GM12873 (cell line): ENCODE results near the gene CACNA1H.

Experiments
- TF ChIP-seq, protein P1 (sequence below): IDR thresholded peaks from 2 replicates; pipeline ENCODE4 v1.5.1; 2012; ENCODE audit warnings: low read depth, mild to moderate bottlenecking, moderate library complexity, low read length, control low read depth; ENCODE audit not compliant: insufficient read depth; ENCODE audit errors: missing control alignments

The CACNA1H gene

DNA sequence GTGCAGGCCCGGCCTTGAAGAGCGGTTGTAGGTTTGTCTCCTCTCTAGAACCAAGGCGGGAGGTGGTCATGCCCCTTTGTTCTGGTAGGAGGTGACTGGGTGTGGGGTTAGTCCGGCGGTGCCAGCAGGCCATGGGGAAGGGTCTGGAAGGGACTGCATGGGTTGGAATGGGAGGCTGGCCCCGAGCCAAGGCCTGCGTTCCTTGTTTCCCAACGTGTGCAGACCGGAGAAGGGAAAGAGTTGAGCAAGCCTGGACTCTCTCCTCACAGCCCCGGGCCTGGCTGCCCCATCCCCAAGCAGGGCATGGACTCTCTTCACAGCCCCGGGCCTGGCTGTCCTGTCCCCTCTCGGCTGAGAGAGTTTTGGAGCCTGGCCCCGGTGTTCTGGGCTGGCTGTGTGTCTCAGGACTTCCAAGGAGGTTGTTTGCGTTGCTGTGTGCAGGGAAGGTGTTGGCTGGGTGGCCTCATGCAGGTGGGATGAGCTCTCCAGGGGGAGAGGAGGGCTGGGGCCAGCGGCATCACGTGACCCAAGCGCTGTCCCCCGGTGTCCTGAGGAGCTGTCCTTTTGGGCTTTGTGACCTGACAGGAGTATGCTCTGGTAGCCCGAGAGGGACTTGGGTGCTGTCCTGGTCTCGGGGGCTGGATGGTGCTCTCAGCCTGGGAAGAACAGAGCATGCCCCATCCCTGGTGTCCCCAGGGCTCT is 2.6 kb downstream of the CACNA1H start:
- TF ChIP-seq, protein P1, sequence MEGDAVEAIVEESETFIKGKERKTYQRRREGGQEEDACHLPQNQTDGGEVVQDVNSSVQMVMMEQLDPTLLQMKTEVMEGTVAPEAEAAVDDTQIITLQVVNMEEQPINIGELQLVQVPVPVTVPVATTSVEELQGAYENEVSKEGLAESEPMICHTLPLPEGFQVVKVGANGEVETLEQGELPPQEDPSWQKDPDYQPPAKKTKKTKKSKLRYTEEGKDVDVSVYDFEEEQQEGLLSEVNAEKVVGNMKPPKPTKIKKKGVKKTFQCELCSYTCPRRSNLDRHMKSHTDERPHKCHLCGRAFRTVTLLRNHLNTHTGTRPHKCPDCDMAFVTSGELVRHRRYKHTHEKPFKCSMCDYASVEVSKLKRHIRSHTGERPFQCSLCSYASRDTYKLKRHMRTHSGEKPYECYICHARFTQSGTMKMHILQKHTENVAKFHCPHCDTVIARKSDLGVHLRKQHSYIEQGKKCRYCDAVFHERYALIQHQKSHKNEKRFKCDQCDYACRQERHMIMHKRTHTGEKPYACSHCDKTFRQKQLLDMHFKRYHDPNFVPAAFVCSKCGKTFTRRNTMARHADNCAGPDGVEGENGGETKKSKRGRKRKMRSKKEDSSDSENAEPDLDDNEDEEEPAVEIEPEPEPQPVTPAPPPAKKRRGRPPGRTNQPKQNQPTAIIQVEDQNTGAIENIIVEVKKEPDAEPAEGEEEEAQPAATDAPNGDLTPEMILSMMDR, result no peak

DNA sequence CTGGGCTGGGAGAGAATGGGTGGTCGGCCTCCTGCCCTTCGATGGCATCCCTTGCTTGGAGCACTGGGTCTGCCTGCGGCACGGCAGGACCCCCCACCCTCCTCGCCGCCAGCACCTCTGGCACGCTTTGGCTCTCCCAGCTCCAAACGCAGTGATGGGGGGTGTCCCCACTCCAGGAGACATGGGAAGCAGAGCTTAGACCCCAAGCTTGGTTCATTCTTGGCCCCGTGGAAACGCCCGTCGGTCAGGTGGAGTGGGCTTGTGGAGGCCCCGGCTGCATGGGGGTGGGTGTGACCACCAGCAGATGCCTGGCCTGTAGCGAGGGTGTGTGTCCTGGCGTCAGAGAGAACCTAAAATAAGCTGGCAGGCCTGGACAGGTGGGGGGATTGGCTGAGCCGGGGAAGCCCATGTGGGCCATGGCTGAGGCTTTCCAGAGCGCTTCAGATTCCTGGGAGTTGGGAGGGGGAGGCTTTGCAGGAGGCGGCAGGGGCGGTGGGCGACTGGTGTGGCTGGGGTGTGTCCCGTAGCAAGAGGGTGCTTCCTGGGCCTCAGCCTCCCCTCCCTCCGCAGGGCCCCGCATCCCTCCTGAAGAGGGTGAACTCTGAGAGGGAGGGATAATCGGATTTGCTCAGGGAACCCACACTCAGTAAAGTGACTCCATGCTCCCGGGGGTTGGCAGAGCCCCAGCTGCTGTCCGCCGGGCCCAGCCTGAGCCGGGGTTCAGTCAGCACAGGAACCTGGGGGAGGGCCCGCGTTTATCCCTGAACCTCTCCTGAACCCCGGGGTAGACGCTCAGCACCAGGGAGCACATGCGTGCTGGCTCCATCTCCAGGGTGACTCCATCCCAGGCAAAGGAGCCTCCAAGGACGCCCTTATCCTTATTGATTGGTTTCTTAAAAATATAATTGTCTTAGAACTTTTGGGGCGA is 3.4 kb downstream of the CACNA1H start:
- TF ChIP-seq, protein P1, result no peak

DNA sequence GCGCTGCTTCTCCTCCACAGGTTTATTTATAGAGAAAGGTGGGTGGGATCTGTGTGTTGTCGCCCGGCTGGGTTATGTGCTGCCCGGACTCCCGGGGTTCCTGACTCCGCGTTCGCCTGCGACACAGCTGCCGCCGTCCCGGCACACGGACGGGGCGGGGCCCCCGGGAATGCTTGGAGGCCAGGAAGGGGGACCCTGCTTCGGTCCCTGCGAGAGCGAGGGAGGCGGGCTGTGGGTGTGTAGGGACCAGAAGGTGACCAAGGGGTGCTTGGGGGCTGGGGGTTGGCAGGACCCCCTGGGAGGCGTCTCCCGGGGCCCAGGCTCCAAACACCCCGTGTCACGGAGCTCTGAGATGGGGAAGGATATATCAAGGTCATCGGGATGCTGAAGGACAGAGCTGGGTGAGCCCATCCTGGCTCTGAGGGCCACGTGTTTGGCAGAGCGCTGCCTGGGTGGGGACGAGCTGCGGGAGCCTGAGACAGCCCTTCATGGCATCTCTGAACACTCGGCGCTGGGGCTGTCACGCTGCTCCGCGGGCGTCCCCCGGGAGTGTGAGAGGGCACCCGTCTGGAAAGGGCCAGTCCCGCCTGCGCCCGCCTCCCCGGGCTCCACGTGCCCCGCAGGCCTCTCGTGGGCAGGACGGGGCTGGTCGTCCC is 4.2 kb downstream of the CACNA1H start:
- TF ChIP-seq, protein P1, result no peak

DNA sequence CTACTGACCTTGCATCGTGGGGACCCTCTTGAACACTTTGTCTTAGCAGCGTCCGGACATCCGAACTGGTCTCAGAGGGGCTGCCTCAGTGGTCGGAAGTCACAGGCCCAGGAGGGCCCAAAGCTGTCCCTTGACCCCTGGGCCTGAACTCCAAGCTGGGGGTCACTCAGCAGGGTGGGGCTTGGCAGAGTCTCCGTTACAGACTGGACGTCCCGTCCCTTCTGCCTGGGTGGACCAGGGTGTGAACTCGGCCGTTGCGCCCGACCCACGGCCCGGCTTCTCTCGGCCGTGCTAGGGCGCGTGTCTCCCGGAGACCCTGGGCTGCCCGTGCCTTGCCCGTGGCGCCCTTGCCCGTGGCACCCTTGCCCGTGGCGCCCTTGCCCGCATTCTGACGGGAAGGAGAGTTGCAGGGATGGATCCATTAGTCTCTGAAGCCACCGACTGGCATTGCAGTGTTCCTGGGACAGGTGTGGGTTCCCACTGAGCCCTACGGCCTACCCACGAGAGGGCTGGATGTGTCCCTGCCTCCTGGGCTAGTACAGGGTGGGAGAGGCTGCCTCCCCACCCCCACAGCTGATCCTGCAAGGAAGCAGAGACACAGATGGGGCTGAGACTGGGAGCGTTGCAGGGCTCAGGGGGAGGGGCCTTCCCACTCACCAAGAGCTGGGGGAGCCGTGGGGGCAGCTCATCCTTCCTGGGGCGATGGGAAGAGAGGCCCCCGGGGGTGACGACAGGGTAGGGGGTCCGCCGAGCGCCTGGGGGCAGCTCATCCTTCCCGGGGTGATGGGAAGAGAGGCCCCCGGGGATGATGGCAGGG is 4.9 kb downstream of the CACNA1H start:
- TF ChIP-seq, protein P1, result no peak

DNA sequence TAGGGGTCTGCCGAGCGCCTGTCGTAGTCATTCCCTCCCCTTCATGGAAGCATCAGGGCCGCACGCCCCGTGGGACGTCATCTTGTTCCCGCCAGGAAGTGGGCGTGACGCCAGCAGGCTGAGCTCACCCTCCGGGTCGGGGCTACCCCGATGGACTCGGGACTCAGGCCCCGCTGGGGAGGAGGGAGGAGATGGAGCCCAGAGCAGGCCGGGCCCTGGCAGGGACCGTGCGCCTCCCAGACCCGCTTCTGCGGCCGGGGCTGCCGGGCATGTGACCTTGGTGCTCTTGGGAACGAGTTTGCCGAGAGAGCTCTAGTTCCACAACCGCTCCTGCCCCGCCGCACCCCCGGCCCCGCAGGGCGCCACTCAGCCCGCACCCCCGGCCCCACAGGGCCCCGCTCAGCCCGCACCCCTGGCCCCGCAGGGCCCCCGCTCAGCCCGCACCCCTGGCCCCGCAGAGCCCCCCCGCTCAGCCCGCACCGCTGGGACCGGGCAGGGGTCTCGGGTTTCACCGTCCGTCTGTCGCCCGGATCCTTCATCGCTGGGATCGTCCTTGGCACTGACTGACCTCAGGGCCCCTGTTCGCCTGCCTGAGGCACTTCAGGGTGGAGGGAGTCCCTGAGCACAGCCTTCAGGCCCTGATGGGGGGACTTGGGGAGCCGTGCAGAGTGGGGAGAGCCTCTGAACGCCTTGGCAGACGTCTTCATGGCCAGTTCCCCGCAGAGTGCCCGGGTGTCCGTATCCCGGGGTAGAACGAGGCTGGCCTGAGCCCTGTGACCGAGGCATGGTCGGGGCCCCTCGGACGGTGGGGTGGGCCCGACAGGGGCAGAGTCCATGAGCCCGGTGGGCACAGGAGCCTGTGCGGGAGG is 5.8 kb downstream of the CACNA1H start:
- TF ChIP-seq, protein P1, result no peak

DNA sequence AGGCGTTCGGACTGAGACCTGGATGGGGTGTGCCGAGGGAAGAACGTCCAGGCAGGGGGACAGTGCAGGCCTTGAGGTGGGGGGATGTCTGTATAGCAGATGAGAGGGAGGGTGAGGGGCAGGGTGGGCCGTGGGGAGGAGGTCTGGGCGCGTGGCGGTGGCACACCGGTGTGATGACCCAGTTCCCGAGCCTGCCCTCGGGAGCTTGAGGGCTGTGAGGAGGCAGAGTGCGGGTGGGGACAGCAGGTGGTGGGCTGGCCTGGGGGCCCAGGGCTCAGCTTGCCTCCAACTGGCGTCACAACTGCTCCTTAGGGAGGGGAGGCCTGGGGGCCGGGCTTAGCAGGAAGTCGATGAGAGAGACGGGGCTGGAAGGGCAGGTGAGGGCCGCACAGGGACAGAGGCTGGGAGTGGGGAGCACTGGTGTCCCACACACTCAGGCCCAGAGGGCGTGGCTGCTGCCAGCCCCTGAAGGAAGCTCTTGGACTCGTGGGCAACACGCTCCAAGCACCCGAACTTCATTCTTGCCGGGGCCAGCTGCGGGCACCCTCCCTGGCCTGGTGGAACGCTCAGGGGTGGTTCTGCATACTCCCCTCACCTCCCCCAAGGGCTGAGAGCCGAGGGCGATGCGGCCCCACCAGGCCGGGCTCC is 6.5 kb downstream of the CACNA1H start:
- TF ChIP-seq, protein P1, result no peak
